ENCODE measurements around the gene SUGP2.

SUGP2 gene

DNA sequence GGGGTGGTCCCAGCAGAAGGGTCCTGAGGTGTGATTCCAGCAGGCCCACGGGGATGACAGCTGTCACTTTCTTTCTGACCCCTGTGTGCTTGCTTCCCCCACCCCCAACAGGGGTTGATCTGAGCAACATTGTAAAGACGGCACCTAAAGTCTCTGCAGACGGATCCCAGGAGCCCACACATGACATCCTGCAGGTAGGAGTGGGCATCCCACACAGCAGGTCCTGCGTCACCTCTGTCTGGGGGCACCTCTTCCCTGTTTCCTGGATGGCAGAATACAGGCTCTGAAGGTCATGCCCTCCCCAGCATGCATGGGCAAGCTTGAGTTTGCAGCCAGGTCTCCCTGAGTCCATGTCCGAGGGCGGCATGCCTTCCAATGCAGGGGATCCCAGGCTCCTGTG, 10.6 kb upstream of the SUGP2 start:
- peaks cover 5% of the 10 kb centered on the region for H3F3A ChIP-seq (ENCODE audit: insufficient read depth)
- H3K9me2 ChIP-seq (replicated peaks; ENCODE audit: insufficient read depth, low read length): no peaks in the 10 kb centered on the region
- H3K4me2 ChIP-seq (ENCODE audit: low read depth, low read length, poor library complexity, severe bottlenecking): no peak overlapping the region
- H3K9me3 ChIP-seq (ENCODE audit: insufficient read depth, low read length): no peaks in the 10 kb centered on the region
- H4K20me1 ChIP-seq (ENCODE audit: low read depth, low read length): no peaks in the 10 kb centered on the region
- TF ChIP-seq, protein P1, sequence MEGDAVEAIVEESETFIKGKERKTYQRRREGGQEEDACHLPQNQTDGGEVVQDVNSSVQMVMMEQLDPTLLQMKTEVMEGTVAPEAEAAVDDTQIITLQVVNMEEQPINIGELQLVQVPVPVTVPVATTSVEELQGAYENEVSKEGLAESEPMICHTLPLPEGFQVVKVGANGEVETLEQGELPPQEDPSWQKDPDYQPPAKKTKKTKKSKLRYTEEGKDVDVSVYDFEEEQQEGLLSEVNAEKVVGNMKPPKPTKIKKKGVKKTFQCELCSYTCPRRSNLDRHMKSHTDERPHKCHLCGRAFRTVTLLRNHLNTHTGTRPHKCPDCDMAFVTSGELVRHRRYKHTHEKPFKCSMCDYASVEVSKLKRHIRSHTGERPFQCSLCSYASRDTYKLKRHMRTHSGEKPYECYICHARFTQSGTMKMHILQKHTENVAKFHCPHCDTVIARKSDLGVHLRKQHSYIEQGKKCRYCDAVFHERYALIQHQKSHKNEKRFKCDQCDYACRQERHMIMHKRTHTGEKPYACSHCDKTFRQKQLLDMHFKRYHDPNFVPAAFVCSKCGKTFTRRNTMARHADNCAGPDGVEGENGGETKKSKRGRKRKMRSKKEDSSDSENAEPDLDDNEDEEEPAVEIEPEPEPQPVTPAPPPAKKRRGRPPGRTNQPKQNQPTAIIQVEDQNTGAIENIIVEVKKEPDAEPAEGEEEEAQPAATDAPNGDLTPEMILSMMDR (IDR thresholded peaks at IDR 0.05; ENCODE audit: insufficient read depth, low read length, poor library complexity, severe bottlenecking): no peak
- no peak for TF ChIP-seq EZH2phosphoT487 (conservative IDR thresholded peaks at IDR 0.05; ENCODE audit: low read length)
- no peak overlapping the region for H3K27ac ChIP-seq (ENCODE audit: low read depth, low read length)
- H3K4me3 ChIP-seq (ENCODE audit: insufficient read depth, low read length, poor library complexity, severe bottlenecking): no peak overlapping the region
- H3K9ac ChIP-seq (ENCODE audit: low read length): no peak overlapping the region
- no peaks in the 10 kb centered on the region for H3K27me3 ChIP-seq (ENCODE audit: low read length)
- H3K79me2 ChIP-seq (ENCODE audit: insufficient read depth, low read length): peaks cover 38% of the 10 kb centered on the region
- H3K36me3 ChIP-seq (ENCODE audit: low read length): peaks cover 6% of the 10 kb centered on the region; the same call in 1 of the 2 replicates
- no peak overlapping the region for H2AFZ ChIP-seq (ENCODE audit: low read depth, low read length, severe bottlenecking)

DNA sequence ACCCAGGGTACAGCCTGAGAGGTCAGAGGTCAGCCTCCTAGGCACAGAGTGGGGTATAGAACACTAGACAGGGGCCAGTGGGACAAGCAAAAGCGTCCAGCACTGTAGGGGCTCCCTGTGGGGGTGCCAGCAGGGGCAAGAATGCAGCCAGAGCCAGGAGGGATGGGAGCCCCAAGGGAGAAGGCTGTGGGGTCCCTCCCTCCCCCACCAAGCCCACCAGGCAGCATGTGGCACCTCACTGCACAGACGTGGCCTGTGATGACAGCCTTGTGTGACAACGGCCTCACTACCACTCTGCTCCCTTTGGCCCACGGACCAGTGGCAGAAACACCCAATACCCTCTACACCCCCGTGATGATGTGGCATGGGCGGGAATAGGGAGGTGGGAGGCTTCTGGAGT, 10.2 kb upstream of the SUGP2 start:
- Histone ChIP-seq H3K4me3 (ENCODE audit: insufficient read depth, low read length, poor library complexity, severe bottlenecking) (no peak overlapping the region), H3K9me2 (replicated peaks; ENCODE audit: insufficient read depth, low read length) (no peaks in the 10 kb centered on the region), H3K27ac (ENCODE audit: low read depth, low read length) (no peak overlapping the region), H3K27me3 (ENCODE audit: low read length) (no peaks in the 10 kb centered on the region), H4K20me1 (ENCODE audit: low read depth, low read length) (no peaks in the 10 kb centered on the region), H3K4me2 (ENCODE audit: low read depth, low read length, poor library complexity, severe bottlenecking) (no peak overlapping the region), H3K79me2 (ENCODE audit: insufficient read depth, low read length) (peaks cover 42% of the 10 kb centered on the region), H3K9me3 (ENCODE audit: insufficient read depth, low read length) (no peaks in the 10 kb centered on the region), H3F3A (ENCODE audit: insufficient read depth) (peaks cover 5% of the 10 kb centered on the region), H3K9ac (ENCODE audit: low read length) (no peak overlapping the region), H2AFZ (ENCODE audit: low read depth, low read length, severe bottlenecking) (no peak overlapping the region), H3K36me3 (ENCODE audit: low read length) (peaks cover 6% of the 10 kb centered on the region; the same call in 1 of the 2 replicates)
- TF ChIP-seq, protein P1 (IDR thresholded peaks at IDR 0.05; ENCODE audit: insufficient read depth, low read length, poor library complexity, severe bottlenecking): no peak
- no peak for TF ChIP-seq EZH2phosphoT487 (conservative IDR thresholded peaks at IDR 0.05; ENCODE audit: low read length)

DNA sequence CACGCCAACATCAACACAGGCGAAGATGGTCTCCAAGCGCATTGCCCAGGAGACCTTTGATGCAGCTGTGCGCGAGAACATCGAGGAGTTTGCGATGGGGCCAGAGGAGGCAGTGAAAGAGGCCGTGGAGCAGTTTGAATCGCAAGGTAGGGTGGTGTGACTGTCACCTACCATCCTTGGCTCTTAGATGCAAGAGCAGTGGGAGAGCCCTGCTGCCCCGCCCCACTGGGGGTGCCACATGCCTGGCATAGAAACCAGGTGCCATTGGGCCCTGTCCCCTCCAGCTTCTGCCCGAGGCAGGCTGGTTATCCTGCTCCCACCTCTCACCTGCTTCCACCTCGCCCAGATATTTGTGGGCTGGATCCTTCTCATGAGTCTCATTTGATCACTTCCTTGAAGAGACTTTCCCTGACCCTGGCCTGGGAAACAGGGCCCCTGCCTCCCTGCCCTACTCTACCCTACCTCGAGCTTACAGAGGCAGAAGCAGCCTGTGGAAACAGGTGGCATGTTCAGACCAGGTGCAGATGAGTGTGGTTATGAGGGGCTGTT, 9.5 kb upstream of the SUGP2 start:
- no peak overlapping the region for H3K4me3 ChIP-seq (ENCODE audit: insufficient read depth, low read length, poor library complexity, severe bottlenecking)
- H3K9ac ChIP-seq (ENCODE audit: low read length): no peak overlapping the region
- H4K20me1 ChIP-seq (ENCODE audit: low read depth, low read length): no peaks in the 10 kb centered on the region
- H3K27ac ChIP-seq (ENCODE audit: low read depth, low read length): no peak overlapping the region
- H3K27me3 ChIP-seq (ENCODE audit: low read length): no peaks in the 10 kb centered on the region
- TF ChIP-seq, protein P1 (IDR thresholded peaks at IDR 0.05; ENCODE audit: insufficient read depth, low read length, poor library complexity, severe bottlenecking): no peak
- no peak for TF ChIP-seq EZH2phosphoT487 (conservative IDR thresholded peaks at IDR 0.05; ENCODE audit: low read length)
- no peak overlapping the region for H2AFZ ChIP-seq (ENCODE audit: low read depth, low read length, severe bottlenecking)
- H3F3A ChIP-seq (ENCODE audit: insufficient read depth): peaks cover 5% of the 10 kb centered on the region
- no peaks in the 10 kb centered on the region for H3K9me3 ChIP-seq (ENCODE audit: insufficient read depth, low read length)
- H3K9me2 ChIP-seq (replicated peaks; ENCODE audit: insufficient read depth, low read length): no peaks in the 10 kb centered on the region
- peaks cover 8% of the 10 kb centered on the region for H3K36me3 ChIP-seq (ENCODE audit: low read length)
- H3K4me2 ChIP-seq (ENCODE audit: low read depth, low read length, poor library complexity, severe bottlenecking): no peak overlapping the region
- H3K79me2 ChIP-seq (ENCODE audit: insufficient read depth, low read length): peaks cover 49% of the 10 kb centered on the region

Measured in SU-DHL-6 (cell line).